SK-N-SH treated with all-trans-retinoic acid at 6 μM for 48 hours (cell line): ENCODE measurements around the gene SLFN11.

Experiments
- BACH2 ChIP-seq: fragments of 250-450 bp; sonication (Bioruptor Pico); IDR thresholded peaks from 2 replicates; pipeline ENCODE4 v1.9.0; 2021; ENCODE audit warnings: mild to moderate bottlenecking, borderline replicate concordance
- CREB5 ChIP-seq: fragments of 250-450 bp; sonication (Bioruptor Pico); IDR thresholded peaks from 2 replicates; pipeline ENCODE4 v1.5.1; 2020; ENCODE audit warnings: low read depth, mild to moderate bottlenecking, moderate library complexity
- CSRNP3 ChIP-seq: fragments of 250-450 bp; sonication (Bioruptor Pico); IDR thresholded peaks from 2 replicates; pipeline ENCODE4 v1.5.1; 2021; ENCODE audit warnings: mild to moderate bottlenecking, moderate library complexity
- GLIS3 ChIP-seq: fragments of 250-450 bp; sonication (Bioruptor Pico); IDR thresholded peaks from 2 replicates; pipeline ENCODE4 v1.5.0; 2020; ENCODE audit warnings: mild to moderate bottlenecking, moderate library complexity
- SNAI2 ChIP-seq: fragments of 250-450 bp; sonication (Bioruptor Pico); IDR thresholded peaks from 2 replicates; pipeline ENCODE4 v1.5.0; 2020; ENCODE audit warnings: mild to moderate bottlenecking, moderate library complexity
- ZC3H10 ChIP-seq: fragments of 250-450 bp; sonication (Bioruptor Pico); IDR thresholded peaks from 2 replicates; pipeline ENCODE4 v1.5.1; 2021; ENCODE audit warnings: mild to moderate bottlenecking, moderate library complexity
- ZNF565 ChIP-seq: fragments of 450-650 bp; formaldehyde crosslinking; conservative IDR thresholded peaks from 2 replicates; pipeline ENCODE4 v1.5.0; 2020; ENCODE audit warnings: low read depth, mild to moderate bottlenecking, moderate library complexity
- ZNF8 ChIP-seq: fragments of 450-650 bp; formaldehyde crosslinking; IDR thresholded peaks from 2 replicates; pipeline ENCODE4 v1.5.0; 2020; ENCODE audit warnings: mild to moderate bottlenecking, moderate library complexity

- no peak for TF ChIP-seq GLIS3 (CRISPR knock-in tag)
- TF ChIP-seq ZC3H10 (CRISPR knock-in tag) = no peak
- TF ChIP-seq CREB5 = no peak
- no peak for TF ChIP-seq CSRNP3 (CRISPR knock-in tag)
- no peak for TF ChIP-seq SNAI2 (CRISPR knock-in tag)
- TF ChIP-seq ZNF565 (CRISPR knock-in tag) = no peak
- no peak for TF ChIP-seq ZNF8
- no peak for TF ChIP-seq BACH2 (CRISPR knock-in tag)
These were observed 1.4 kb upstream of the SLFN11 start for GRCh38 chr17:35374766-35375344.
